Central memory CD8-positive, alpha-beta T cell (primary cell): Measurements from ENCODE around the gene ATP6AP1.

Experiments used
- ATAC-seq: fragments of 150-1000 bp; cut with Tn5 transposase; replicated peaks from 2 replicates; pipeline ENCODE4 v1.10.0; 2022; ENCODE audit warnings: mild to moderate bottlenecking, moderate FRiP score, moderate number of reproducible peaks; ENCODE audit not compliant: poor library complexity, severe bottlenecking; ENCODE audit errors: extremely low read depth
- DNase-seq, 2 donors: peaks; one replicate each; pipeline ENCODE4 v3.0.0; 2021; ENCODE audit warnings: low spot score in 2 of 2
- H3K27ac Mint-ChIP-seq: one replicate; pipeline ENCODE4 v1.8.0; 2022; ENCODE audit warnings: low read depth, mild to moderate bottlenecking, moderate library complexity, mixed read lengths
- H3K27me3 Mint-ChIP-seq: one replicate; pipeline ENCODE4 v1.8.0; 2022; ENCODE audit warnings: mixed read lengths
- H3K36me3 Mint-ChIP-seq: one replicate; pipeline ENCODE4 v1.8.0; 2022; ENCODE audit warnings: mild to moderate bottlenecking, moderate library complexity, mixed read lengths; ENCODE audit not compliant: insufficient read depth
- H3K4me1 Mint-ChIP-seq: one replicate; pipeline ENCODE4 v1.8.0; 2022; ENCODE audit warnings: mixed read lengths
- H3K4me3 Mint-ChIP-seq: one replicate; pipeline ENCODE4 v1.8.0; 2022; ENCODE audit warnings: mild to moderate bottlenecking, moderate library complexity, mixed read lengths
- H3K9me3 Mint-ChIP-seq: one replicate; pipeline ENCODE4 v1.8.0; 2022; ENCODE audit warnings: mixed read lengths

The ATP6AP1 gene

GRCh38 chrX:154466907-154467306, 38.4 kb downstream of the ATP6AP1 start:
- Mint-ChIP-seq H3K4me1 (no peaks in the 10 kb centered on the region), H3K27ac (no peak overlapping the region), H3K27me3 (no peaks in the 10 kb centered on the region), H3K9me3 (no peaks in the 10 kb centered on the region), H3K36me3 (peaks cover 14% of the 10 kb centered on the region), H3K4me3 (no peak overlapping the region)
- ATAC-seq: no peak
- no peak for DNase-seq

GRCh38 chrX:154467556-154467955, 39.1 kb downstream of the ATP6AP1 start:
- no peak for ATAC-seq

GRCh38 chrX:154468217-154468616, 39.7 kb downstream of the ATP6AP1 start:
- Mint-ChIP-seq H3K27me3 (no peaks in the 10 kb centered on the region), H3K4me1 (no peaks in the 10 kb centered on the region), H3K9me3 (no peaks in the 10 kb centered on the region), H3K4me3 (no peak overlapping the region), H3K27ac (no peak overlapping the region), H3K36me3 (peaks cover 14% of the 10 kb centered on the region)
- ATAC-seq (no peak), DNase-seq (no peak)

More at GRCh38 chrX:154467556-154467955, 39.1 kb downstream of the ATP6AP1 start:
- Mint-ChIP-seq H3K4me3 (no peak overlapping the region), H3K4me1 (no peaks in the 10 kb centered on the region), H3K27me3 (no peaks in the 10 kb centered on the region), H3K36me3 (peaks cover 14% of the 10 kb centered on the region), H3K9me3 (no peaks in the 10 kb centered on the region), H3K27ac (no peak overlapping the region)
- no peak for DNase-seq

GRCh38 chrX:154469114-154469513, 40.6 kb downstream of the ATP6AP1 start:
- no peak for DNase-seq
- ATAC-seq: no peak
- peaks cover 17% of the 10 kb centered on the region for H3K36me3 Mint-ChIP-seq
- no peaks in the 10 kb centered on the region for H3K4me1 Mint-ChIP-seq
- H3K27me3 Mint-ChIP-seq: no peaks in the 10 kb centered on the region
- H3K9me3 Mint-ChIP-seq: no peaks in the 10 kb centered on the region
- H3K27ac Mint-ChIP-seq: no peak overlapping the region
- no peak overlapping the region for H3K4me3 Mint-ChIP-seq

- Mint-ChIP-seq H3K36me3 (peaks cover 18% of the 10 kb centered on the region), H3K9me3 (no peaks in the 10 kb centered on the region), H3K4me3 (no peak overlapping the region), H3K27me3 (no peaks in the 10 kb centered on the region), H3K27ac (no peak overlapping the region), H3K4me1 (no peaks in the 10 kb centered on the region)
- DNase-seq: no peak
- ATAC-seq: no peak
Observed at GRCh38 chrX:154469880-154470279, 41.4 kb downstream of the ATP6AP1 start.

- no peak for DNase-seq
- ATAC-seq: no peak
- H3K27me3 Mint-ChIP-seq: no peaks in the 10 kb centered on the region
- H3K9me3 Mint-ChIP-seq: no peaks in the 10 kb centered on the region
- no peaks in the 10 kb centered on the region for H3K4me1 Mint-ChIP-seq
- no peak overlapping the region for H3K4me3 Mint-ChIP-seq
- H3K27ac Mint-ChIP-seq: no peak overlapping the region
- peaks cover 18% of the 10 kb centered on the region for H3K36me3 Mint-ChIP-seq
Observed at GRCh38 chrX:154470434-154470833, 42.0 kb downstream of the ATP6AP1 start.

- no peak overlapping the region for H3K4me3 Mint-ChIP-seq
- peaks cover 17% of the 10 kb centered on the region for H3K36me3 Mint-ChIP-seq
- no peak for DNase-seq
- no peak for ATAC-seq
- H3K27ac Mint-ChIP-seq: no peak overlapping the region
- no peaks in the 10 kb centered on the region for H3K27me3 Mint-ChIP-seq
- H3K9me3 Mint-ChIP-seq: no peaks in the 10 kb centered on the region
- no peaks in the 10 kb centered on the region for H3K4me1 Mint-ChIP-seq
Observed at GRCh38 chrX:154470914-154471568, 42.6 kb downstream of the ATP6AP1 start.

DNA sequence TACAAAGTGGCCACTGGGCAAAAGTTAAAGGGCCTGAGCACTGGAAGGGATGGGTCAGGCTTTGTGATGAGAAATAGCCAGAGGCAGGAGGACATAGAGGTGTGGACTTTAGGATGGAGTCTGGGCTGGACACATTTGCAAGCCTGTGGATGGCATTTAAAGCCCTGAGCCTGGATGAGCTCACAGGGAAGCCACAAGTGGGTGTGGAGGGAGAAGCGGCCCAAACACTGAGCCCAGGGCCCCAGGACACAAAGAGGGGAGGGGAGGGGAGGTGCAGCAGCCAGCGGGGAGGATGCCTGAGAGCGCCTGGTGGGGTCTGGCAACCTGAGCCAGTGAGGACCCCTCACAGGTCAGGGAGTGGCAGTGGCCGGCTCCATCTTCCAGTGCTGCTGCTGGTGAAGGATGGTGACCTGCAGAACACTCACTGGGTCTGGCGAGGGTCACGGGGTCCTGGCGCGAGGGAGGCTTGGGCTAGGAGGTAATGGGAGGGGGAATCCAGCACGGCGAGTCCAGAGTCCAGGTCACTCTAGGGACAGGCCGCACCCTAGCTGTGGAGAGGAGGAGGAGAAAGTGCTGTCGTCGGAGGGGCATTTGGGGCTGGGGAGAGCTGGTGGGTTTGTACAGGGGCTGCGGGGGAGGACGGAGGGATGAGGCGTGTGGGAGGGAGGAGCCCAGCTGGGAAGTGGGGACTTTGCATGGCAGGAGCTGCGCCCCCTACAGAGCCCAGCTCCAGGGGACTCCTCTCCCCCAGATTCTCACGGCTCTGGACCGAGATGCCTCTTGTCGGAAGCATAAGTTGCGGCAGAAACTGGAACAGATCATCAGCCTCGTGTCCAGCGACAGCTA, 43.6 kb downstream of the ATP6AP1 start:
- DNase-seq: no peak
- no peak overlapping the region for H3K27ac Mint-ChIP-seq
- no peaks in the 10 kb centered on the region for H3K27me3 Mint-ChIP-seq
- no peak overlapping the region for H3K4me3 Mint-ChIP-seq
- no peaks in the 10 kb centered on the region for H3K9me3 Mint-ChIP-seq
- H3K36me3 Mint-ChIP-seq: peaks cover 18% of the 10 kb centered on the region
- no peak for ATAC-seq
- H3K4me1 Mint-ChIP-seq: no peaks in the 10 kb centered on the region

- peaks cover 18% of the 10 kb centered on the region for H3K36me3 Mint-ChIP-seq
- no peaks in the 10 kb centered on the region for H3K9me3 Mint-ChIP-seq
- DNase-seq (no peak), ATAC-seq (no peak)
- H3K4me1 Mint-ChIP-seq: no peaks in the 10 kb centered on the region
- H3K27me3 Mint-ChIP-seq: no peaks in the 10 kb centered on the region
- H3K4me3 Mint-ChIP-seq: no peak overlapping the region
- H3K27ac Mint-ChIP-seq: no peak overlapping the region
Observed at GRCh38 chrX:154472685-154473632, 44.5 kb downstream of the ATP6AP1 start.

- Mint-ChIP-seq H3K4me3 (no peak overlapping the region), H3K36me3 (peaks cover 18% of the 10 kb centered on the region), H3K27me3 (no peaks in the 10 kb centered on the region), H3K9me3 (no peaks in the 10 kb centered on the region), H3K27ac (no peak overlapping the region), H3K4me1 (no peaks in the 10 kb centered on the region)
- DNase-seq (no peak), ATAC-seq (no peak)
Observed at GRCh38 chrX:154473683-154474082, 45.2 kb downstream of the ATP6AP1 start.

- Mint-ChIP-seq H3K36me3 (peaks cover 15% of the 10 kb centered on the region), H3K4me1 (peaks cover 5% of the 10 kb centered on the region), H3K27ac (no peak overlapping the region), H3K9me3 (no peaks in the 10 kb centered on the region), H3K4me3 (no peak overlapping the region), H3K27me3 (no peaks in the 10 kb centered on the region)
- DNase-seq (no peak), ATAC-seq (no peak)
Observed at GRCh38 chrX:154476821-154477220, 48.3 kb downstream of the ATP6AP1 start.

DNA sequence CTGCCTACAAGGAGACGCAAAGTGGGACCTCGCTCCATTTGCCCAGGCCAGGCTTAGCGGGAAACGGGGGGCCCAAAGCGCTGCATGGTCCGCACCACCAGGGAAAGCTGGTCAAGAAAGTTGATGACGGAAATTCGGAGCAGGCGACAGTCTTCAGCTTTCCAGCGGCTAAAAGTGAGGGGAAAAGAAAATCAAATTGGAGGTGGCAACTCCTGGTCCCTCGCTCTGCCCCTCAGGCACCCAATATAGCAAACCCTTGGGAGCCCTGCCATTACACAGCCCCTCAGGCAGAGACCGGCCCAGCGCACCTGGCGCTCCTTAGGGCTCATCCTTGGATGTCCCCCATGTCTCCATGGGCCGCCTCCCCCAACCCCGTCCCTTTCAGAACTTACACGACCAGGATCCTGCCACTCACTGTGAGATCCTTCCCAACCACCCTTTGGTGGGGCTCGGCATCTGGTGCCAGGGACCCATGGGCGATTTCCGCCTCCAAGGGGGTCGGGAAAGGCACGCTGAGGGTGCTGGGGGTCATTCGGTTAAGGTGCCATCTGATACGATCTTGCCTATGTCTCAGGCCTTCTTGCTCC, 49.5 kb downstream of the ATP6AP1 start:
- no peaks in the 10 kb centered on the region for H3K27me3 Mint-ChIP-seq
- ATAC-seq: no peak
- no peaks in the 10 kb centered on the region for H3K9me3 Mint-ChIP-seq
- peak overlapping the region; percentile 84 for H3K27ac Mint-ChIP-seq
- H3K4me3 Mint-ChIP-seq: peak overlapping the region; percentile 77
- peaks cover 15% of the 10 kb centered on the region for H3K36me3 Mint-ChIP-seq
- H3K4me1 Mint-ChIP-seq: peaks cover 5% of the 10 kb centered on the region
- no peak for DNase-seq
